HEK293T (cell line): ENCODE results near the gene NUDT4.
"Not testable (repeated sequence)": the region's sequence is repeated elsewhere in the genome, so short reads cannot be mapped to it uniquely, and the experiment has no call there.

Experiments used
- CTCF ChIA-PET: fragments of 350-600 bp; formaldehyde crosslinking; extraction: SDS; loops from one replicate; lab custom pipeline; 2021; ENCODE audit warnings: antibody characterized with exemption, inconsistent platforms; lab: Yijun Ruan, JAX
- POLR2A ChIA-PET: fragments of 350-600 bp; formaldehyde crosslinking; extraction: SDS; loops from one replicate; lab custom pipeline; 2020; ENCODE audit warnings: antibody characterized with exemption, inconsistent platforms; lab: Yijun Ruan, JAX
- DNase-seq: peaks from one replicate; pipeline ENCODE4 v3.0.0; 2012; ENCODE audit warnings: mixed read lengths; ENCODE audit errors: extremely low spot score
- ARNT ChIP-seq: fragments of 450-650 bp; IDR thresholded peaks from 2 replicates; pipeline ENCODE4 v1.6.1; 2017; ENCODE audit warnings: mild to moderate bottlenecking
- BHLHE40 ChIP-seq: fragments of 450-650 bp; IDR thresholded peaks from 2 replicates; pipeline ENCODE4 v1.6.1; 2016; ENCODE audit warnings: mild to moderate bottlenecking, moderate library complexity, borderline replicate concordance
- CTBP1 ChIP-seq: fragments of 450-650 bp; IDR thresholded peaks from 2 replicates; pipeline ENCODE4 v1.6.1; 2016; ENCODE audit warnings: borderline replicate concordance
- ELF4 ChIP-seq: fragments of 450-650 bp; IDR thresholded peaks from 2 replicates; pipeline ENCODE4 v1.6.1; 2017; ENCODE audit warnings: antibody characterized with exemption
- FOXA1 ChIP-seq: fragments of 450-650 bp; IDR thresholded peaks from 2 replicates; pipeline ENCODE4 v1.6.1; 2016; ENCODE audit warnings: mild to moderate bottlenecking
- FOXK2 ChIP-seq: fragments of 450-650 bp; IDR thresholded peaks from 2 replicates; pipeline ENCODE4 v1.6.1; 2016; ENCODE audit warnings: mild to moderate bottlenecking
- FOXM1 ChIP-seq: fragments of 450-650 bp; IDR thresholded peaks from 2 replicates; pipeline ENCODE4 v1.6.1; 2017; ENCODE audit warnings: mild to moderate bottlenecking, borderline replicate concordance
- HDGF ChIP-seq: fragments of 450-650 bp; IDR thresholded peaks from 2 replicates; pipeline ENCODE4 v1.6.1; 2017; ENCODE audit warnings: antibody characterized with exemption, borderline replicate concordance
- L3MBTL2 ChIP-seq: fragments of 450-650 bp; conservative IDR thresholded peaks from 2 replicates; pipeline ENCODE4 v1.6.1; 2016; ENCODE audit warnings: mild to moderate bottlenecking
- LEF1 ChIP-seq: fragments of 450-650 bp; IDR thresholded peaks from 2 replicates; pipeline ENCODE4 v1.6.1; 2017; ENCODE audit warnings: mild to moderate bottlenecking, borderline replicate concordance
- NFRKB ChIP-seq: fragments of 450-650 bp; IDR thresholded peaks from 2 replicates; pipeline ENCODE4 v1.6.1; 2016; ENCODE audit warnings: mild to moderate bottlenecking, moderate library complexity
- PKNOX1 ChIP-seq: fragments of 450-650 bp; IDR thresholded peaks from 2 replicates; pipeline ENCODE4 v1.6.1; 2016
- SP1 ChIP-seq: fragments of 450-650 bp; IDR thresholded peaks from 2 replicates; pipeline ENCODE4 v1.6.1; 2017
- SUZ12 ChIP-seq: fragments of 450-650 bp; IDR thresholded peaks from 2 replicates; pipeline ENCODE4 v1.6.1; 2016; ENCODE audit warnings: mild to moderate bottlenecking
- TARDBP ChIP-seq: fragments of 450-650 bp; IDR thresholded peaks from 2 replicates; pipeline ENCODE4 v1.6.1; 2016
- ZNF384 ChIP-seq: fragments of 450-650 bp; IDR thresholded peaks from 2 replicates; pipeline ENCODE4 v1.6.1; 2016

Gene NUDT4

GRCh38 chr12:93380480-93381121 is 2.9 kb downstream of the NUDT4 start:
- DNase-seq, result peak; percentile 21
- POLR2A ChIA-PET, result no interaction called here
- TF ChIP-seq FOXM1, result no peak
- no peak for TF ChIP-seq HDGF
- TF ChIP-seq BHLHE40, result no peak
- no peak for TF ChIP-seq L3MBTL2
- no peak for TF ChIP-seq LEF1
- TF ChIP-seq CTBP1, result no peak
- no peak for TF ChIP-seq ELF4
- no peak for TF ChIP-seq SP1
- no peak for TF ChIP-seq FOXA1
- no peak for TF ChIP-seq ARNT
- no peak for TF ChIP-seq FOXK2
- TF ChIP-seq TARDBP, result no peak
- no peak for TF ChIP-seq PKNOX1
- no peak for TF ChIP-seq NFRKB
- TF ChIP-seq SUZ12, result no peak
- TF ChIP-seq ZNF384, result no peak
- CTCF ChIA-PET, result interaction anchor here (0.6 to 1.4 kb wide), 4 partner anchors 283 to 595 kb away, joined by 3 read pairs; no protein-coding TSS in a partner anchor

GRCh38 chr12:93381161-93381975 is 3.6 kb downstream of the NUDT4 start:
- DNase-seq, result no peak
- POLR2A ChIA-PET, result no interaction called here
- CTCF ChIA-PET, result interaction anchor here (0.6 to 1.4 kb wide), 3 partner anchors 284 to 395 kb away, joined by 3 read pairs; no protein-coding TSS in a partner anchor
- TF ChIP-seq PKNOX1 (no peak), ELF4 (no peak), SP1 (no peak), NFRKB (no peak), L3MBTL2 (no peak), HDGF (no peak), CTBP1 (no peak), SUZ12 (no peak), FOXM1 (no peak), ZNF384 (no peak)

GRCh38 chr12:93381976-93382437 is 4.3 kb downstream of the NUDT4 start:
- POLR2A ChIA-PET, result not testable (repeated sequence)
- CTCF ChIA-PET, result interaction anchor here (0.8 kb wide), 1 partner anchor 38 kb away, joined by 5 read pairs; no protein-coding TSS in a partner anchor

GRCh38 chr12:93387780-93388179 is 10.1 kb downstream of the NUDT4 start:
- TF ChIP-seq CTBP1 (no peak), SP1 (no peak), ZNF384 (no peak), SUZ12 (no peak), FOXA1 (no peak), LEF1 (no peak), BHLHE40 (no peak), NFRKB (no peak), TARDBP (no peak), FOXK2 (no peak), HDGF (no peak), ELF4 (no peak), L3MBTL2 (no peak), FOXM1 (no peak), ARNT (no peak), PKNOX1 (no peak)
- POLR2A ChIA-PET, result no interaction called here
- no peak for DNase-seq
- CTCF ChIA-PET, result no interaction called here

More at GRCh38 chr12:93381976-93382437, 4.3 kb downstream of the NUDT4 start:
- DNase-seq, result not testable (repeated sequence)

GRCh38 chr12:93390031-93390430 is 12.3 kb downstream of the NUDT4 start:
- CTCF ChIA-PET, result interaction anchor here (0.6 kb wide), 1 partner anchor 645 kb away, joined by 3 read pairs; no protein-coding TSS in a partner anchor
- no peak for DNase-seq
- POLR2A ChIA-PET, result no interaction called here
- TF ChIP-seq LEF1 (no peak), ZNF384 (no peak), HDGF (no peak), L3MBTL2 (no peak), ARNT (no peak), FOXA1 (no peak), ELF4 (no peak), CTBP1 (no peak)
